CD14-positive monocyte (primary cell): ENCODE results near the gene UBC. TPM values are rescaled to one million over a fixed set of nuclear protein-coding genes. Genes with fewer than 3 reads are reported as not detected.

ENCODE experiments used
- DNase-seq, 3 donors: peaks; one replicate each; pipeline ENCODE4 v3.0.0-alpha.2; 2011 to 2022
- H2AFZ ChIP-seq: 2 replicates; pipeline ENCODE4 v1.6.0; 2012; ENCODE audit warnings: mild to moderate bottlenecking, low read depth, low read length, inconsistent platforms; ENCODE audit not compliant: insufficient read depth, poor library complexity, severe bottlenecking
- H3K27ac ChIP-seq, 2 donors: 1 replicate in 1 of 2; 2 replicates in 1 of 2; pipeline ENCODE4 v1.5.1; 2012 to 2013; ENCODE audit warnings: low read length in 2 of 2, control low read depth in 1 of 2, inconsistent platforms in 1 of 2, low read depth in 1 of 2, mild to moderate bottlenecking in 1 of 2
- H3K27me3 ChIP-seq, 2 donors: one replicate each; pipeline versions ENCODE4 v1.6.0 to v1.6.1; 2011 to 2013; ENCODE audit warnings: low read length in 2 of 2; ENCODE audit not compliant: control insufficient read depth in 2 of 2, insufficient read depth in 2 of 2
- H3K36me3 ChIP-seq, 2 donors: replicated peaks in 1 of 2; 1 replicate in 1 of 2; 2 replicates in 1 of 2; pipeline versions ENCODE4 v1.5.1 to v1.6.1; 2012 to 2013; ENCODE audit warnings: low read length in 2 of 2, control low read depth in 1 of 2, inconsistent platforms in 1 of 2, mild to moderate bottlenecking in 1 of 2; ENCODE audit not compliant: insufficient read depth in 2 of 2, control insufficient read depth in 1 of 2
- H3K4me1 ChIP-seq, 2 donors: 1 replicate in 1 of 2; 2 replicates in 1 of 2; pipeline versions ENCODE4 v1.5.1 to v1.6.1; 2012 to 2013; ENCODE audit warnings: low read length in 2 of 2, control low read depth in 1 of 2, inconsistent platforms in 1 of 2, mild to moderate bottlenecking in 1 of 2, moderate library complexity in 1 of 2; ENCODE audit not compliant: insufficient read depth in 2 of 2, control insufficient read depth in 1 of 2
- H3K4me2 ChIP-seq: replicated peaks from 2 replicates; pipeline ENCODE3; 2012; ENCODE audit warnings: low read length, moderate library complexity, mild to moderate bottlenecking; ENCODE audit not compliant: poor library complexity, severe bottlenecking; ENCODE audit errors: extremely low read depth
- H3K4me3 ChIP-seq, 3 experiments: fragments of 200-600 bp in 1 of 3; sonication (generic) in 1 of 3; replicated peaks in 1 of 3; 1 replicate in 2 of 3; 2 replicates in 1 of 3; pipeline ENCODE4 v1.5.1; 2011 to 2013; ENCODE audit warnings: low read length in 3 of 3, mild to moderate bottlenecking in 3 of 3, control low read depth in 2 of 3, low read depth in 2 of 3, inconsistent platforms in 1 of 3, moderate library complexity in 1 of 3
- H3K79me2 ChIP-seq: 2 replicates; pipeline ENCODE4 v1.6.0; 2012; ENCODE audit warnings: mild to moderate bottlenecking, control low read depth, inconsistent platforms, low read length, moderate library complexity; ENCODE audit not compliant: insufficient read depth
- H3K9ac ChIP-seq: 2 replicates; pipeline ENCODE4 v1.6.0; 2017; ENCODE audit warnings: low read length, mild to moderate bottlenecking; ENCODE audit not compliant: insufficient read depth, poor library complexity, severe bottlenecking
- H3K9me3 ChIP-seq, 2 donors: replicated peaks in 1 of 2; 1 replicate in 1 of 2; 2 replicates in 1 of 2; pipeline versions ENCODE4 v1.5.1 to v1.6.1; 2012 to 2013; ENCODE audit warnings: low read length in 2 of 2, control low read depth in 1 of 2; ENCODE audit not compliant: control insufficient read depth in 1 of 2, insufficient read depth in 1 of 2
- H4K20me1 ChIP-seq: 2 replicates; pipeline ENCODE4 v1.6.0; 2012; ENCODE audit warnings: mild to moderate bottlenecking, low read length, control low read depth, moderate library complexity; ENCODE audit not compliant: insufficient read depth
- H3K27ac Mint-ChIP-seq, 7 donors: one replicate each; pipeline ENCODE4 v1.8.0; 2020; ENCODE audit warnings: mild to moderate bottlenecking in 7 of 7, mixed read lengths in 7 of 7, moderate library complexity in 6 of 7, inconsistent platforms in 2 of 7
- H3K27me3 Mint-ChIP-seq, 3 donors: one replicate each; pipeline ENCODE4 v1.8.0; 2021 to 2022; ENCODE audit warnings: low read depth in 3 of 3, mild to moderate bottlenecking in 3 of 3, mixed read lengths in 3 of 3, moderate library complexity in 3 of 3, inconsistent platforms in 1 of 3
- H3K36me3 Mint-ChIP-seq, 2 donors: one replicate each; pipeline ENCODE4 v1.8.0; 2020; ENCODE audit warnings: mixed read lengths in 2 of 2, inconsistent platforms in 1 of 2, mild to moderate bottlenecking in 1 of 2
- H3K4me1 Mint-ChIP-seq: one replicate; pipeline ENCODE4 v1.8.0; 2020; ENCODE audit warnings: mild to moderate bottlenecking, mixed read lengths
- H3K4me3 Mint-ChIP-seq, 2 donors: one replicate each; pipeline ENCODE4 v1.8.0; 2020; ENCODE audit warnings: mild to moderate bottlenecking in 2 of 2, mixed read lengths in 2 of 2, moderate library complexity in 1 of 2
- H3K9me3 Mint-ChIP-seq, 7 donors: one replicate each; pipeline ENCODE4 v1.8.0; 2020 to 2022; ENCODE audit warnings: mixed read lengths in 7 of 7, mild to moderate bottlenecking in 6 of 7, moderate library complexity in 6 of 7, inconsistent platforms in 2 of 7
- CTCF ChIP-seq: fragments of 200-600 bp; IDR thresholded peaks from one replicate; pipeline ENCODE4 v1.8.0; 2022; ENCODE audit warnings: antibody characterized with exemption, mild to moderate bottlenecking
- WGBS: methylation state at CpG from one replicate; pipeline ENCODE4 v1.1.5; 2013; ENCODE audit warnings: missing lambda C conversion rate; ENCODE audit not compliant: insufficient coverage; 5-methylcytosine and 5-hydroxymethylcytosine counted together
- intact Hi-C, 2 donors: fragments of 100-400 bp; cut with micrococcal nuclease; formaldehyde crosslinking; loops; one replicate each; pipeline versions ENCODE4 v1.15.0 to v1.15.1; 2023
- polyA plus RNA-seq, 3 donors: library from polyadenylated mRNA; depleted of rRNA in 1 of 3; unstranded in 2 of 3; stranded (reverse) in 1 of 3; fragments of 300-500 nt in 2 of 3; fragments of >200 nt in 1 of 3; fragmentation: Illumina TruSeq in 2 of 3; gene quantifications; 1 replicate in 2 of 3; 2 replicates in 1 of 3; pipeline ENCODE4 v1.2.3, GENCODE V29; 2012 to 2021

Gene UBC
- polyA plus RNA-seq, 3 donors = 969 to 11,097 (median 1,385) TPM

- peak overlapping the region in 1 of 3 experiments; percentile 64 for H3K4me3 ChIP-seq
- H3K9ac ChIP-seq = no peak overlapping the region
- peak overlapping the region in 1 of 7 donors; percentile 76 for H3K27ac Mint-ChIP-seq
- peak overlapping the region; percentile 51 for H2AFZ ChIP-seq
- no peak for TF ChIP-seq CTCF
- 91% methylated on average over 10 of the region's 14 CpGs for WGBS
- no peaks in the 10 kb centered on the region for H3K36me3 ChIP-seq
- intact Hi-C loops = no loop called here
- no peak overlapping the region for H3K27ac ChIP-seq
- H3K36me3 Mint-ChIP-seq = no peaks in the 10 kb centered on the region
- peak overlapping the region; percentile 79 to 92 for H3K4me3 Mint-ChIP-seq
- H3K4me2 ChIP-seq = peak overlapping the region; percentile 50
- no peaks in the 10 kb centered on the region for H3K9me3 Mint-ChIP-seq
- peaks cover 0 to 5% (median 3%) of the 10 kb centered on the region in 3 donors for H3K27me3 Mint-ChIP-seq
- H3K4me1 Mint-ChIP-seq = peaks cover 28% of the 10 kb centered on the region
- no peaks in the 10 kb centered on the region for H3K27me3 ChIP-seq
- no peak for DNase-seq
- H3K9me3 ChIP-seq = no peaks in the 10 kb centered on the region
- no peaks in the 10 kb centered on the region for H3K79me2 ChIP-seq
- H3K4me1 ChIP-seq = peaks cover 19 to 31% of the 10 kb centered on the region in 2 donors
- H4K20me1 ChIP-seq = no peaks in the 10 kb centered on the region
Observed at GRCh38 chr12:124874988-124875802, 39.3 kb downstream of the UBC start.

- Histone ChIP-seq H3K4me1 (peaks cover 24 to 31% of the 10 kb centered on the region in 2 donors), H3K9me3 (no peaks in the 10 kb centered on the region), H3K4me2 (peak overlapping the region; percentile 50), H4K20me1 (no peaks in the 10 kb centered on the region), H3K4me3 (peak overlapping the region in 1 of 3 experiments; percentile 64), H3K9ac (no peak overlapping the region), H3K27me3 (no peaks in the 10 kb centered on the region), H3K27ac (no peak overlapping the region), H3K79me2 (no peaks in the 10 kb centered on the region), H2AFZ (peak overlapping the region; percentile 51), H3K36me3 (no peaks in the 10 kb centered on the region)
- H3K27ac Mint-ChIP-seq = peak overlapping the region in 2 of 7 donors; percentile 51 to 63
- WGBS = no CpG with 5 or more reads among the region's 4 CpGs
- DNase-seq = no peak
- H3K4me3 Mint-ChIP-seq = peak overlapping the region; percentile 79 to 92
- intact Hi-C loops = no loop called here
- no peak for TF ChIP-seq CTCF
- H3K27me3 Mint-ChIP-seq = peaks cover 0 to 3% (median 3%) of the 10 kb centered on the region in 3 donors
- H3K4me1 Mint-ChIP-seq = peaks cover 26% of the 10 kb centered on the region
- no peaks in the 10 kb centered on the region for H3K36me3 Mint-ChIP-seq
- no peaks in the 10 kb centered on the region for H3K9me3 Mint-ChIP-seq
Observed at GRCh38 chr12:124874188-124874587, 40.3 kb downstream of the UBC start.
